OCI-LY3 (cell line): ENCODE results near the gene SERPINA1.

Experiments
- H2AFZ ChIP-seq: fragments of 200-600, 300-600 bp; shearing (Covaris generic); 2 replicates; pipeline ENCODE4 v1.6.0; 2014; ENCODE audit warnings: antibody characterized with exemption, low read depth, low read length
- H3K27ac ChIP-seq: fragments of 200-600, 300-600 bp; sonication (generic); 2 replicates; pipeline ENCODE4 v1.5.1; 2014; ENCODE audit warnings: mild to moderate bottlenecking, low read length, moderate library complexity, mixed read lengths
- H3K27me3 ChIP-seq: fragments of 200-600, 300-600 bp; sonication (generic); 2 replicates; pipeline ENCODE4 v1.6.1; 2014; ENCODE audit warnings: low read depth, low read length, mixed read lengths
- H3K36me3 ChIP-seq: fragments of 200-600, 300-600 bp; sonication (generic); replicated peaks from 2 replicates; pipeline ENCODE3; 2014; ENCODE audit warnings: low read depth, low read length, mixed read lengths
- H3K4me1 ChIP-seq: fragments of 300-600, 200-600 bp; sonication (generic); 2 replicates; pipeline ENCODE4 v1.6.1; 2014; ENCODE audit warnings: low read length, mixed read lengths
- H3K4me2 ChIP-seq: fragments of 200-600, 300-600 bp; sonication (generic); 2 replicates; pipeline ENCODE4 v1.6.1; 2014; ENCODE audit warnings: low read length, mixed read lengths
- H3K4me3 ChIP-seq: fragments of 300-600, 200-600 bp; sonication (generic); 2 replicates; pipeline ENCODE4 v1.5.1; 2014; ENCODE audit warnings: antibody characterized with exemption, mild to moderate bottlenecking, low read length, moderate library complexity
- H3K79me2 ChIP-seq: fragments of 300-600, 200-600 bp; shearing (Covaris generic); 2 replicates; pipeline ENCODE4 v1.6.1; 2014; ENCODE audit warnings: mild to moderate bottlenecking, low read length, mixed read lengths
- H3K9ac ChIP-seq: fragments of 300-600, 200-600 bp; shearing (Covaris generic); 2 replicates; pipeline ENCODE4 v1.6.0; 2014; ENCODE audit warnings: mild to moderate bottlenecking, low read length, moderate library complexity
- H3K9me3 ChIP-seq: fragments of 200-600, 300-600 bp; shearing (Covaris generic); 2 replicates; pipeline ENCODE4 v1.6.1; 2014; ENCODE audit warnings: low read length, mixed read lengths; ENCODE audit not compliant: insufficient read depth
- H4K20me1 ChIP-seq: fragments of 200-600, 300-600 bp; sonication (generic); 2 replicates; pipeline ENCODE4 v1.6.1; 2016; ENCODE audit warnings: low read length, mixed read lengths; ENCODE audit not compliant: insufficient read depth
- CTCF ChIP-seq: fragments of 200-600, 300-600 bp; sonication (generic); IDR thresholded peaks from 2 replicates; pipeline ENCODE4 v1.5.1; 2014; ENCODE audit warnings: antibody characterized with exemption, low read length, low read depth
- EZH2phosphoT487 ChIP-seq: fragments of 200-600 bp; shearing (Covaris generic); IDR thresholded peaks from 2 replicates; pipeline ENCODE4 v1.6.1; 2018; ENCODE audit warnings: antibody characterized with exemption, mixed run types, low read depth

The SERPINA1 gene

GRCh38 chr14:94389104-94389469, 685 bp upstream of the SERPINA1 start:
- H2AFZ ChIP-seq, result no peak overlapping the region
- no peak for TF ChIP-seq CTCF
- H3K4me3 ChIP-seq, result no peak overlapping the region
- H3K4me2 ChIP-seq, result no peak overlapping the region
- no peak overlapping the region for H3K27ac ChIP-seq
- no peak overlapping the region for H3K9ac ChIP-seq
- H3K9me3 ChIP-seq, result no peaks in the 10 kb centered on the region
- no peaks in the 10 kb centered on the region for H3K79me2 ChIP-seq
- no peaks in the 10 kb centered on the region for H4K20me1 ChIP-seq
- H3K36me3 ChIP-seq, result no peaks in the 10 kb centered on the region
- H3K27me3 ChIP-seq, result no peaks in the 10 kb centered on the region
- H3K4me1 ChIP-seq, result peaks cover 20% of the 10 kb centered on the region

GRCh38 chr14:94388027-94388383, 397 bp downstream of the SERPINA1 start:
- no peaks in the 10 kb centered on the region for H3K9me3 ChIP-seq
- no peaks in the 10 kb centered on the region for H4K20me1 ChIP-seq
- H3K4me2 ChIP-seq, result no peak overlapping the region
- H2AFZ ChIP-seq, result no peak overlapping the region
- TF ChIP-seq CTCF, result no peak
- TF ChIP-seq EZH2phosphoT487, result no peak
- H3K36me3 ChIP-seq, result no peaks in the 10 kb centered on the region
- H3K4me1 ChIP-seq, result peaks cover 18% of the 10 kb centered on the region
- H3K27me3 ChIP-seq, result no peaks in the 10 kb centered on the region
- H3K27ac ChIP-seq, result no peak overlapping the region
- no peaks in the 10 kb centered on the region for H3K79me2 ChIP-seq
- H3K9ac ChIP-seq, result no peak overlapping the region
- H3K4me3 ChIP-seq, result no peak overlapping the region

GRCh38 chr14:94387051-94388026, 1.1 kb downstream of the SERPINA1 start:
- Histone ChIP-seq H2AFZ (no peak overlapping the region), H4K20me1 (no peaks in the 10 kb centered on the region), H3K9ac (no peak overlapping the region), H3K79me2 (no peaks in the 10 kb centered on the region), H3K36me3 (no peaks in the 10 kb centered on the region), H3K27me3 (no peaks in the 10 kb centered on the region), H3K27ac (no peak overlapping the region), H3K4me2 (no peak overlapping the region), H3K4me3 (no peak overlapping the region), H3K4me1 (peaks cover 12% of the 10 kb centered on the region), H3K9me3 (no peaks in the 10 kb centered on the region)
- TF ChIP-seq CTCF (no peak), EZH2phosphoT487 (no peak)

- Histone ChIP-seq H3K4me1 (peaks cover 5% of the 10 kb centered on the region; the same call in 1 of the 2 replicates), H3K27ac (no peak overlapping the region), H2AFZ (no peak overlapping the region), H3K36me3 (no peaks in the 10 kb centered on the region), H3K4me2 (no peak overlapping the region), H3K27me3 (no peaks in the 10 kb centered on the region), H3K79me2 (no peaks in the 10 kb centered on the region), H3K4me3 (no peak overlapping the region), H3K9ac (no peak overlapping the region), H4K20me1 (no peaks in the 10 kb centered on the region), H3K9me3 (no peaks in the 10 kb centered on the region)
- TF ChIP-seq EZH2phosphoT487, result no peak
- no peak for TF ChIP-seq CTCF
Observed at GRCh38 chr14:94386085-94387031, 2.0 kb downstream of the SERPINA1 start.
